Stimulated activated naive CD4-positive, alpha-beta T cell treated with Interleukin-2 at 50 U/mL for 16 hours (primary cell): ENCODE measurements around the gene SERHL2.
"Not testable (repeated sequence)": the region's sequence is repeated elsewhere in the genome, so short reads cannot be mapped to it uniquely, and the experiment has no call there.

Experiments
- DNase-seq: peaks from one replicate; lab custom pipeline; 2025; lab: John Stamatoyannopoulos, UW

SERHL2 gene

GRCh38 chr22:42536166-42536565, 17.6 kb upstream of the SERHL2 start:
- no peak for DNase-seq

DNA sequence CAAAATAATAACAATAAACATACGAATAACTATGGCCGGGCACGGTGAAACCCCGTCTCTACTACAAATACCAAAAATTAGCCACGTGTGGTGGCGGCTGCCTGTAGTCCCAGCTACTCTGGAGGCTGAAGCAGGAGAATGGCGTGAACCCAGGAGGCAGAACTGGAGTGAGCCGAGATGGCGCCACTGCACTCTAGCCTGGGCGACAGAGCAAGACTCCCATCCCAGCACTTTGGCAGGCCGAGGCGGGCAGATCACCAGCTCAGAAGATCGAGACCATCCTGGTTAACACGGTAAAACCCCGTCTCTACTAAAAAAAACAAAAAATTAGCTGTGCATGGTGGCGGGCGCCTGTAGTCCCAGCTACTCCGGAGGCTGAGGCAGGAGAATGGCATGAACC, 17.1 kb upstream of the SERHL2 start:
- DNase-seq: not testable (repeated sequence)

- not testable (repeated sequence) for DNase-seq
These were observed 16.4 kb upstream of the SERHL2 start for GRCh38 chr22:42537199-42537831.

GRCh38 chr22:42539236-42539771, 14.5 kb upstream of the SERHL2 start:
- not testable (repeated sequence) for DNase-seq

- DNase-seq: no peak
These were observed 9.1 kb upstream of the SERHL2 start for GRCh38 chr22:42544686-42545085.

DNA sequence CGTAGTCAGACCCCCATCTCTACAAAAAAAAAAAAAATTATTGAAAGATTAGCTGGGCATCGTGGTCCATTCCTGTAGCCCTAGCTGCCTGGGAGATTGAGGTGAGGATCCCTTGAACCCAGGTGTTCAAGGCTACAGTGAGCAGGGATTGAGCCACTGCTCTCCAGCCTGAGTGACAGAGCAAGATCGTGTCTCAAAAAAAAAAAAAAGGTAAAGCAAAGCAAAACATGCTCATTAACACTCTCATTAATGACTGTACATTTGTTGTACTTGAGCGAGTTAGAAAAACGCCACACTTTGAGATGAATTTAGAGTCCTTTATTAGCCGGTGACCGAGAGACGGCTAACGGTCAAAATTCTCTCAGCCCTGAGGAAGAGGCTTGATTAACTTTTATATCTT, 6.2 kb upstream of the SERHL2 start:
- DNase-seq: no peak

- not testable (repeated sequence) for DNase-seq
These were observed 5.6 kb upstream of the SERHL2 start for GRCh38 chr22:42548126-42548525.

- no peak for DNase-seq
These were observed 5.0 kb upstream of the SERHL2 start for GRCh38 chr22:42548597-42549330.

DNA sequence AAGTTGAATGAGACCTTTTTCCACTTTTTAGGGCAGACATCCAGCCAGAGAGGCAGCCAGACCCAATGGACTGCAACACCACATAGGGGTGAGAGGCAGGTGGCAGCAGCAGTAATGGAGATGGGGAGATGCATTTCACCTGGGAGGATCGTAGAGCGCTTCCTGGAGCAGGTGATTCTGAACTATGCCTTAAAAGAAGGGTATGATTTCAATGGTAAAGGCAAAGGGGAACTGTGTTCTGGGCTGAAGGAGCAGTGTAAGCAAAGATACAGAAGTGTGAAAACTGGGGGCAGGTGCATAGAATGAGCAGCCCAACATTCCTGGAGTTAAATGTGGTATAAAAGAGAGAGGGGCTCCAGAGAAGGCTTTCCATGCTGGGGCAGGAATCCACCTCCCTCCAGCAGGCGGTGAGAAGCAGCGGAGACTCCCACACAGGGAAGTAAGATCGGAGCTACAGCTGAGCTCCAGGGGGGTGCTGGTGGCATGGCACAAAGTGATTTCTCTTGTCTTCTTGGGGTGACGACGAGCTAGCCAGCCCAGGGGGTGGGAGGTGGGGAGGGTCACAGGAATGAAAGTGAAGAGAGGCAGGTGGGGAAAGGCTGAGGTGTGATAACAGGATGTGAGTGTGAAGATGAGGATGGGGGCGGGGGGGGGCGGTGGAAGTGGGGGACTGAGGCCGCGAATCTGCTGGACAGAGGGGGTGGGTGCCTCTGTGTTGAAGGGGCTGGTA, 4.3 kb upstream of the SERHL2 start:
- DNase-seq: no peak

- DNase-seq: not testable (repeated sequence)
These were observed 1.5 kb upstream of the SERHL2 start for GRCh38 chr22:42552294-42552647.

DNA sequence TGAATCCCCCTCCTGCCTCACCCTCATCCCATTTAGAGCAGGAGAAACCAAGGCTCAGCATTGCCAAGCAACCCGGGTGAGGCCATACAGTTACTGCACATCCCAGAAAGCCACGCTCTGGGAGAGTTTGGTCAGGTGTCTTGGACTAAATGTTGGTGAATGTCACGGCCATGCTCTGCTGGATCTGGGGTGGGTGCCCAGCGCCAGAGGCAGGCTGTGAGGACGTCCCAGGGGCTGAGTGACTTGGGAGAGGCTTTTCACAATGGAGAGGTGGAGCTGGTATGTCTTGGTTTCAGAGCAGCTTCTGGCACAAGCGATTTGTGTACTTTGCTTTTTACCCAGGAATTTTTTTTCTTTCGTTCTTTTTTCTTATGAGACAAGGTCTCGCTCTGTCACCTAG, 6.6 kb downstream of the SERHL2 start:
- DNase-seq: no peak

DNA sequence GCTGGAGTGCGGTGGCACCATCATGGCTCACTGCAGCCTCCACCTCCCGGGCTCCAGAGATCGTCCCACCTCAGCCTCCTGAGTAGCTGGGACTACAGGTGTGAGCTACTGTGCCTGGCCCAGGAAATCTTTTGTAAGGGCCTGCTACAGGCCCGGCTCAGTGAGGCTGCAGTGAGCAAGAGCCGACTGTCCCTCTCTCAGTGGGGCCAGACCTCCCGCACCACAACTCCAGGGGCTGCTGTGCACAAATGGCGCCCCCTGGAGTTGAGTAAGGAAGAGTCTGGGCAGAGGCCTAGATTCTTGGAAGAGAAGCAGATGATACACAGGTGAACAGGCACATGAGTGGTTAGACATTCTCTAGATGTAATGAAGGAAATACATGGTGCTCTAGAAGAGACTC, 7.0 kb downstream of the SERHL2 start:
- no peak for DNase-seq

GRCh38 chr22:42561856-42562255, 8.1 kb downstream of the SERHL2 start:
- DNase-seq: no peak

DNA sequence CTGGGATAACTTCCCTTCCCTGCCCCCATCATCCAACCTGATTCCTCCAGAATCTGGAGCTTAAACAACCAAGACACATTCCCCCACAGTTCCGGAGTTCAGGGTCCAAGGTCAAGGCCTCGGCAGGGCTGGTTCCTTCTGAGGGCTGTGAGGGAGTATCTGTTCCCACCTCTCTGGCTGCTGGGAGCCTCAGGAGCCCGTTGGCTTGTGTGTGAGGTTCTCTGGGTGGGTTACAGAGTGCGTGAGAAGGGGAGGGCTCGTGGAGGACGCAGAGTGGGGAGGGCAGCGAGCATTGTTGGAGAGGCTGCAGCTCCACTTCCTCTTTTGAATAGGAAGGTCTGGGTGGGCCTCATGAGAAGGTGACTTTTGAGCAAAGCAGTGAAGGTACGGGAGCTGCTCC, 8.5 kb downstream of the SERHL2 start:
- no peak for DNase-seq

GRCh38 chr22:42562684-42563083, 8.9 kb downstream of the SERHL2 start:
- DNase-seq: no peak

DNA sequence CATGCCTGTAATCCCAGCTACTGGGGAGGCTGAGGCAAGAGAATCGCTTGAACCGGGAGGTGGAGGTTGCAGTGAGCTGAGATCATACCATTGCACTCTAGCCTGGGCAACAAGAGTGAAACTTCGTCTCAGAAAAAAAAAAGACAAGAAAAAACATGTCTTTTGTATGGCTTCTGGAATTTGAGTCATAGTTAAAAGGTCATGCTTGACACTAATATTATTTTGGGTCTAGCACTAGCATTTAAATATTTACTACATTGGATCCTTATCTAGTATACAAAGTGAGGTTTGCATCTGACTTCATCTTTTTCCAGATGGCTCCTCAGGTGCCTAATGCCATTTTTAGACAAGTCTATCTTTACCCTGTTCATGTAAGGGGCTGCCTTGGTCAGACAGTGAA, 10.2 kb downstream of the SERHL2 start:
- not testable (repeated sequence) for DNase-seq

DNA sequence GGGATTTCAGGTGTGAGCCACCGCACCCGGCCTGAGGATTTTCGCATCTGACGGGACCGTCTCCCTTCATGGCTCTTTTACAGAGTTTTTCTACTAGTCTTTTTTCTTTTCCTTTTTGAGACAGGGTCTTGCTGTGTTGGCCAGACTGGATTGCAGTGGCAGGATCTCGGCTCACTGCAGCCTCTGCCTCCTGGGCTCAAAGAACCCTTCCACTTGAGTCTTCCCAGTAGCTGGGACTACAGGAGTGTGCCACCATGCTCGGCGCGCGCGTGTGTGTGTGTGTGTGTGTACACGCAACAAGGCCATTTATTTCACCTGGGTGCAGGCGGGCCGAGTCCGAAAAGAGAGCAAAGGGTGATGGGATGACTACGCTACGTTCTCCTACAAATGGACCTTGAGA, 10.9 kb downstream of the SERHL2 start:
- DNase-seq: no peak

DNA sequence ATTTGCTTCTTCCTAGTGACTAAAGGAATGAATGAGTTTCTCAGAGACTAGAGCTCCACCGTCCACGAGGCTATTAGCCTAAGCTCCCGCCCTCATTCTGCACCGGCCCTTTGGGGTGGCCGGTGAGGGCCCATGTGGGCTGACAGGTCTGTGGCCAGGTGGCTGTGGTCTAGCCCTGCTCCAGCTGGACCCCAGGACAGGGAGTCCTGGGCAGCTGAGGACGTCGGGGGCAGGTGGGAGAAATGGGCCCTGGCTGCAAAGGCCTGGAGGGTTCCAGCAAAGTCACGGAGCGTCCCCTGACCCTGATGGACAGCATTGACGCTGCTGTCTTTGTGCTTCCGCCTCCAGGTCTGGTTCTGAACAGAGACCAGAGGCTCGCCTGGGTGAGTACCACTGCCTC, 12.2 kb downstream of the SERHL2 start:
- no peak for DNase-seq

GRCh38 chr22:42567950-42568349, 14.2 kb downstream of the SERHL2 start:
- DNase-seq: not testable (repeated sequence)

DNA sequence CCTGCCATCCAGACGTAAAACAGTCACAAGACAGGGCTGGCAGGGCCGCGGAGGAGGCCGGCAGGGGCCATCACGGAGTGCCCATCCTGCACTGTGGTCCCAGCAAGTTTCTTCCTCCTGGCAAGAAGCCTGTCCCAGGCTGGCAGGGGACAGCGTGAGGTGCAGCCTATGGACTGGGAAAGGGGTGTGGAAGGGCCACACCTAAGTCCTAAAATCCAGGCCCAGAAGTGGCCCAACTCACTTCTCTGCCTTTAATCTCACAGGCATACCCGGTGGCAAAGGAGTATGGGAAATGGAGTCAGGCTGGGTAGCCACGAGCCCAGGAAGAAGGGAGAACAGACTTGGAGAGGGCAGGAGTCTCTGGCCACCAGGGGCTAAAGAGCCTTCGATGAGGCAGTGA, 16.8 kb downstream of the SERHL2 start:
- DNase-seq: not testable (repeated sequence)

GRCh38 chr22:42571068-42571467, 17.3 kb downstream of the SERHL2 start:
- not testable (repeated sequence) for DNase-seq

DNA sequence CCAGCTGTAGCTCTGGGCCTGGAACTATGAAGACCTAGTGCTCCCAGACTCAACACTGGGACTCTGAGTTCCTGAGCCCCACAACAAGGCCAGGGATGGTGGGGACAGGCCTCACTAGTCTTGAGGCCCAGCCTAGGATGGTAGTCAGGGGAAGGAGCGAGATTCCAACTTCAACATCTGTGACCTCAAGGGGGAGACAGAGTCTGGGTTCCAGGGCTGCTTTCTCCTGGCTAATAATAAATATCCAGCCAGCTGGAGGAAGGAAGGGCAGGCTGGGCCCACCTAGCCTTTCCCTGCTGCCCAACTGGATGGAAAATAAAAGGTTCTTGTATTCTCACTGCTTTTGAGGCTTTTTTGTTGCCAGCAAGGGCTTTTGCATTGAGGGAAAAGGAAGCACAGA, 20.3 kb downstream of the SERHL2 start:
- DNase-seq: not testable (repeated sequence)

- not testable (repeated sequence) for DNase-seq
These were observed 20.7 kb downstream of the SERHL2 start for GRCh38 chr22:42574468-42574867.
